ENCODE measurements around the gene EXOC6B.

The EXOC6B gene

DNA sequence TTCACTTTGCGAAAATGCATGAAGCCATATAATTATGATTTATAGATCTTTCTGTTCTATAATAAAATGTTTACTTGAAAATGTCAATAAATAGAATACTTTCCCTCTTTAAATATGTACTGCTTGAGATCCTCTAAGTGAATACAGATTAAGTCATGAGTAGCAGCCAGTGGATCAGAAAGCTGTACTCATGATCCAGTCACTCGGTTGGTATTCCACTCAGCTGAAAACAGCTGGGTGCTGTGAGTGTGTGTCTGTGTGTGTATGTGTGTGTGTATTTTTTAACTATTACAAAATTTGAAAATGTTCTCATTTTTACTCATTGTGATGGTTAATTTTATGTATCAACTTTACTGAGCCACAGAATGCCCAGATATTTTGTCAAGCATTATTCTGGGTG, 536.5 kb downstream of the EXOC6B start:
- no peak overlapping the region for H3K4me3 ChIP-seq (ENCODE audit: low read depth, low read length)
- TF ChIP-seq, protein P1, sequence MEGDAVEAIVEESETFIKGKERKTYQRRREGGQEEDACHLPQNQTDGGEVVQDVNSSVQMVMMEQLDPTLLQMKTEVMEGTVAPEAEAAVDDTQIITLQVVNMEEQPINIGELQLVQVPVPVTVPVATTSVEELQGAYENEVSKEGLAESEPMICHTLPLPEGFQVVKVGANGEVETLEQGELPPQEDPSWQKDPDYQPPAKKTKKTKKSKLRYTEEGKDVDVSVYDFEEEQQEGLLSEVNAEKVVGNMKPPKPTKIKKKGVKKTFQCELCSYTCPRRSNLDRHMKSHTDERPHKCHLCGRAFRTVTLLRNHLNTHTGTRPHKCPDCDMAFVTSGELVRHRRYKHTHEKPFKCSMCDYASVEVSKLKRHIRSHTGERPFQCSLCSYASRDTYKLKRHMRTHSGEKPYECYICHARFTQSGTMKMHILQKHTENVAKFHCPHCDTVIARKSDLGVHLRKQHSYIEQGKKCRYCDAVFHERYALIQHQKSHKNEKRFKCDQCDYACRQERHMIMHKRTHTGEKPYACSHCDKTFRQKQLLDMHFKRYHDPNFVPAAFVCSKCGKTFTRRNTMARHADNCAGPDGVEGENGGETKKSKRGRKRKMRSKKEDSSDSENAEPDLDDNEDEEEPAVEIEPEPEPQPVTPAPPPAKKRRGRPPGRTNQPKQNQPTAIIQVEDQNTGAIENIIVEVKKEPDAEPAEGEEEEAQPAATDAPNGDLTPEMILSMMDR (IDR thresholded peaks at IDR 0.05; ENCODE audit: low read depth, low read length) = no peak

DNA sequence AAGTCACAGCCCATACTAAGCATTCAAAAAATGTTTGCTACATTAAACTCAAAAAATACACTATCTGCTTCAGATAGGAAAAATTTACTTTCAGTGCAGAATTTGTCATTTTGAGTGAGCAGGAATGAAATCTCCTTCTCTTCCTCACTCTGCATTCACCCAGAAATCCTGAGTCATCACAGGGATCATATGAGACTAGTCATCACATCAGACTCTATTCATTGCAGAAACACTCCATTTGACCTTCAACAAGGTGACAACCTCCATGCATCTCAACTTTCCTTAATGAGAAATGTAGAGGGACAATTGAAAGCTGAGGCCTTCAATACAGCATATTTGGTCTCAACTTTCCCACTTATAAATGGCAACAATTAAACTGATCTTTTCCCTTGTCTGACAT, 547.8 kb downstream of the EXOC6B start:
- TF ChIP-seq, protein P1 (IDR thresholded peaks at IDR 0.05; ENCODE audit: low read depth, low read length) = no peak
- H3K4me3 ChIP-seq (ENCODE audit: low read depth, low read length) = no peak overlapping the region

DNA sequence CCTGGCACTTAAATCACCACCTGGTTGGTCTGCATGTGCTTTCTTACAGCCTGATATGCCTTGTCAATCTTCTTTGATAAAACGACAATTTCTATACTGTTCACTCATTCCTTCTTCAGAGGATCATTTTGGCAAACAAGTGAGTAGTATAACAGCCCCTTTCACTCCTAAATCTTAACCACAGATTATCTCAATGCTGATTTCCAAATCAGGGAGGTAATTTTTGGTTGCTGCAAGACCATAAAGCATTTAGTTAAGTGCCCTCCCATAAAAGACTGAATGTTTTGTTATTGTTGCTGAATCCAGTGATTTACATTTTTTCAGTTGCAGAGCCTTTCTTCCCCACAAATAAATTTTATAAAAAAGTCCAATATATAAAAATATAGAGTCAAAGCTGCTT, 549.0 kb downstream of the EXOC6B start:
- TF ChIP-seq, protein P1 (IDR thresholded peaks at IDR 0.05; ENCODE audit: low read depth, low read length) = no peak
- no peak overlapping the region for H3K4me3 ChIP-seq (ENCODE audit: low read depth, low read length)

DNA sequence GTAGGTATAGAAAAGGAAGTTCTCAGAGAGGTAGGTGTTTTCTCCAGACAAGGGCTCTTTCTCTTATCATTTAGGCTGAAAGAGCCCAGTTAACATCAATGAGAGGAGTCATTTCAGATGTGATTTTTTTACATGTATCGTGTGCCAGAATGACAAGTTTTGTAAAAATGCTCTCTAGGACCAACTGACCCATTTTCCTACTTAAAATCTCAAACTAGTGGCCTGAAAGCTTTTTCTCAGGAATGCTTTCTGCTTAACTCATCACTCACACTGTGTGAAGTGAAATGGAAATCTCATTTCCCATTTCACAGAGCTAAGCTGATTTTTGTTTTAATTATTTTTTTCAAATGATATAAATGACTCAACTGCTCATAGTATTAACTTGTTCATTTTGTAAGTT, 549.5 kb downstream of the EXOC6B start:
- H3K4me3 ChIP-seq (ENCODE audit: low read depth, low read length) = no peak overlapping the region
- TF ChIP-seq, protein P1 (IDR thresholded peaks at IDR 0.05; ENCODE audit: low read depth, low read length) = no peak

DNA sequence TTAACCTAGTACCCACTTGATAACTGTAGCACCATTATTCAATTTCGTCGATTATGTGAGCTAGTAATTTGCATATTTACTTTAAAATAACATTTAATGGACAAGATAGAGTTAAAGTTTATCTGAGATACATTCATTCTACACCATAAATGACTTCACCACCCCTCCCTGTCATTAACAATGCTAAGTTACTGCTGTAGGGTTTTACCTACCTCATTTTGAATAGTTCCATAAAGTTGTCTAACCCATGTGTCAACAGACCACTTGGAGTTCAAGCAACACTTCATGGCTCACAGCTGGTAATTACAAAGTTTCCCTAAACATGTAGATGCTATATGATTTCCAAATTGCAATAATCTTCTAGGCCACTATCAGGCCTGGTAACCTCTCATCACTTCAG, 550.7 kb downstream of the EXOC6B start:
- TF ChIP-seq, protein P1 (IDR thresholded peaks at IDR 0.05; ENCODE audit: low read depth, low read length) = no peak

DNA sequence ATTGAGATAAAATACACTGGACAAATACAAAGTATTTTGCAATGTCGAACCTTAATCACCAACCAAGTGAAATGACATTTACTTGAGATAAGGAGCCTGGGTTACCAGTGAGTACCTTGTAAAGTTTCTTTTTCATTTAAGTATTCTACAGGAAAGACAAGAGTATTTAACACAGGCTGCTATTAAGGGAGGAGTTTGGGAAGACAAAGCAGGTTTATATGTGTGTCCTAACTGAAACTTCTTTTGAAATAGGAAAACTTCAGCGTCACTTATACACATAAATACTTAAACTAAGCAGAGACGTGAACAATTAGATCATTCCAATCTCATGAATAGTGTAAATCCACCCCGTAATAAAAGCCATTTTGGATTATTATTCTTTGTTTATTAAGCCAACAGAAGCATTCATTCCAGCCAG, 551.4 kb downstream of the EXOC6B start:
- TF ChIP-seq, protein P1 (IDR thresholded peaks at IDR 0.05; ENCODE audit: low read depth, low read length) = no peak
- no peak overlapping the region for H3K4me3 ChIP-seq (ENCODE audit: low read depth, low read length)

More for the DNA sequence above, 550.7 kb downstream of the EXOC6B start:
- no peak overlapping the region for H3K4me3 ChIP-seq (ENCODE audit: low read depth, low read length)

DNA sequence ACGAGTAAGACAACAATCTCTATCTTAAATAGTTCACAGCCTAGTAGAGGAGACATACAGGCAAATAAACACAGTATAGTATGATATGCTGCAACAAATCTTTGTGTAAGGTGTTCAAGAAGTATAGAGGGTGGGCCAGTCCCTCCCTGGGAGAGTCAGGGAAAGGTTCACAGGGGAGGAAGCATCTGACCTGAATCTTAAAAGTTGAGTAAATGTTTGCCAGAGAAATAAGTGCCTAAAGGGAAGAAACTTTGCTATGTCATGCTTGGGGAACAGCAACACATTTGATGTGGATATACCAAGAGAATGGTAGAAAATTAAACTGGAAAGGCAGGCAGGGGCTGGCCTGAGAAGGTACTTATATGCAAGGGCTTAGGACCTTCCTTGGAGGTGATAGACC, 552.4 kb downstream of the EXOC6B start:
- TF ChIP-seq, protein P1 (IDR thresholded peaks at IDR 0.05; ENCODE audit: low read depth, low read length) = no peak
- H3K4me3 ChIP-seq (ENCODE audit: low read depth, low read length) = no peak overlapping the region

Data from WI38 (cell line).